ENCODE measurements around the gene HYKK.

DNA sequence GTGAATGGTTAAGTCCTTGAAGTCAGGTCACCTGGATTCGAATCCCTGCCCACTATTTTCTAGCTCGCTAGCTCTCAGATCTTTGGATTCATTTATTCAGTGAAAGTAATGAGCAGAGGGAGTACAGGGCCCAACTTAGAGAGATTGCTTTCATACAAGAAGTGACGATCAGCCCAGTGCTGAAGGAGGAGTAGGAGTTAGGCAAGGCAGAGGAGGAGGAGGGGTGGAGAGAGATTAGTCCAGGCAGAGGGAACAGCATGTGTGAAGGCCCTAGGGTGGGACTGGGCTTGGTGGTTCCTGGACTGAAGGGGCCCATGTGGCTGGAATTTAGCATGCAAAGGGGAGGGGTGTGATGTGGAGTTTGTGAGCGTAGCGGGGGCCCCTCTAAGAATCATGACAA lies 54.1 kb downstream of the HYKK start:
- TF ChIP-seq ZNF302 (CRISPR knock-in tag; IDR thresholded peaks at IDR 0.05) (no peak), POLR2A (IDR thresholded peaks at IDR 0.05; ENCODE audit: low read length) (no peak), RFX5 (IDR thresholded peaks at IDR 0.05) (no peak), RCOR1 (IDR thresholded peaks at IDR 0.05; ENCODE audit: low read depth, low read length) (no peak), ESRRA (IDR thresholded peaks at IDR 0.05; ENCODE audit: borderline replicate concordance, low read length) (no peak), HEYL (CRISPR knock-in tag; IDR thresholded peaks at IDR 0.05) (no peak), EHF (CRISPR knock-in tag; IDR thresholded peaks at IDR 0.05) (no peak), NPAS2 (CRISPR knock-in tag; IDR thresholded peaks at IDR 0.05; ENCODE audit: borderline replicate concordance) (no peak), CHD2 (IDR thresholded peaks at IDR 0.05; ENCODE audit: low read length, partially characterized antibody) (no peak)
- TF ChIP-seq, protein P1, sequence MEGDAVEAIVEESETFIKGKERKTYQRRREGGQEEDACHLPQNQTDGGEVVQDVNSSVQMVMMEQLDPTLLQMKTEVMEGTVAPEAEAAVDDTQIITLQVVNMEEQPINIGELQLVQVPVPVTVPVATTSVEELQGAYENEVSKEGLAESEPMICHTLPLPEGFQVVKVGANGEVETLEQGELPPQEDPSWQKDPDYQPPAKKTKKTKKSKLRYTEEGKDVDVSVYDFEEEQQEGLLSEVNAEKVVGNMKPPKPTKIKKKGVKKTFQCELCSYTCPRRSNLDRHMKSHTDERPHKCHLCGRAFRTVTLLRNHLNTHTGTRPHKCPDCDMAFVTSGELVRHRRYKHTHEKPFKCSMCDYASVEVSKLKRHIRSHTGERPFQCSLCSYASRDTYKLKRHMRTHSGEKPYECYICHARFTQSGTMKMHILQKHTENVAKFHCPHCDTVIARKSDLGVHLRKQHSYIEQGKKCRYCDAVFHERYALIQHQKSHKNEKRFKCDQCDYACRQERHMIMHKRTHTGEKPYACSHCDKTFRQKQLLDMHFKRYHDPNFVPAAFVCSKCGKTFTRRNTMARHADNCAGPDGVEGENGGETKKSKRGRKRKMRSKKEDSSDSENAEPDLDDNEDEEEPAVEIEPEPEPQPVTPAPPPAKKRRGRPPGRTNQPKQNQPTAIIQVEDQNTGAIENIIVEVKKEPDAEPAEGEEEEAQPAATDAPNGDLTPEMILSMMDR (IDR thresholded peaks at IDR 0.05): no peak
- TF ChIP-seq, protein P2, sequence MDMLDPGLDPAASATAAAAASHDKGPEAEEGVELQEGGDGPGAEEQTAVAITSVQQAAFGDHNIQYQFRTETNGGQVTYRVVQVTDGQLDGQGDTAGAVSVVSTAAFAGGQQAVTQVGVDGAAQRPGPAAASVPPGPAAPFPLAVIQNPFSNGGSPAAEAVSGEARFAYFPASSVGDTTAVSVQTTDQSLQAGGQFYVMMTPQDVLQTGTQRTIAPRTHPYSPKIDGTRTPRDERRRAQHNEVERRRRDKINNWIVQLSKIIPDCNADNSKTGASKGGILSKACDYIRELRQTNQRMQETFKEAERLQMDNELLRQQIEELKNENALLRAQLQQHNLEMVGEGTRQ (IDR thresholded peaks at IDR 0.05): no peak
- TF ChIP-seq, protein P3, sequence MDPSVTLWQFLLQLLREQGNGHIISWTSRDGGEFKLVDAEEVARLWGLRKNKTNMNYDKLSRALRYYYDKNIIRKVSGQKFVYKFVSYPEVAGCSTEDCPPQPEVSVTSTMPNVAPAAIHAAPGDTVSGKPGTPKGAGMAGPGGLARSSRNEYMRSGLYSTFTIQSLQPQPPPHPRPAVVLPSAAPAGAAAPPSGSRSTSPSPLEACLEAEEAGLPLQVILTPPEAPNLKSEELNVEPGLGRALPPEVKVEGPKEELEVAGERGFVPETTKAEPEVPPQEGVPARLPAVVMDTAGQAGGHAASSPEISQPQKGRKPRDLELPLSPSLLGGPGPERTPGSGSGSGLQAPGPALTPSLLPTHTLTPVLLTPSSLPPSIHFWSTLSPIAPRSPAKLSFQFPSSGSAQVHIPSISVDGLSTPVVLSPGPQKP (IDR thresholded peaks at IDR 0.05; ENCODE audit: low read depth, low read length): no peak
